Right cardiac atrium (tissue), 5 donors: ENCODE measurements around the gene KCNIP1. TPM values are rescaled to one million over a fixed set of nuclear protein-coding genes. Genes with fewer than 3 reads are reported as not detected.

Experiments
- ATAC-seq, 2 donors: fragments of 200-7000 bp; cut with Tn5 transposase; one replicate each; pipeline versions ENCODE4 v1.8.0 to v1.9.1; 2020; ENCODE audit warnings: moderate library complexity in 2 of 2, mild to moderate bottlenecking in 1 of 2
- DNase-seq, 3 donors: peaks; one replicate each; pipeline ENCODE4 v3.0.0-alpha.2; 2020
- H3K27ac ChIP-seq: one replicate; pipeline ENCODE4 v1.5.1; 2013; ENCODE audit warnings: mild to moderate bottlenecking, low read length, control low read depth, moderate library complexity
- H3K27me3 ChIP-seq: one replicate; pipeline ENCODE4 v1.6.1; 2013; ENCODE audit not compliant: control insufficient read depth, insufficient read depth
- H3K4me1 ChIP-seq: one replicate; pipeline ENCODE4 v1.6.1; 2013; ENCODE audit warnings: low read length; ENCODE audit not compliant: control insufficient read depth, insufficient read depth
- H3K4me3 ChIP-seq: one replicate; pipeline ENCODE4 v1.5.1; 2013; ENCODE audit warnings: low read length, control low read depth
- H3K9me3 ChIP-seq: one replicate; pipeline ENCODE4 v1.6.1; 2013; ENCODE audit warnings: low read length; ENCODE audit not compliant: control insufficient read depth
- WGBS: extraction: QIAGEN DNeasy Blood & Tissue Kit; methylation state at CpG from one replicate; pipeline ENCODE4 v1.1.7; 2013; 5-methylcytosine and 5-hydroxymethylcytosine counted together
- intact Hi-C, 4 donors: fragments of 100-400 bp; cut with DNase I; formaldehyde crosslinking; loops; one replicate each; pipeline versions ENCODE4 v1.11.0 to v1.14.0; 2022 to 2023
- polyA plus RNA-seq: library from polyadenylated mRNA; stranded (reverse); fragments of 200-250 nt; gene quantifications from one replicate; pipeline ENCODE4 v1.2.3, GENCODE V29; 2013
- total RNA-seq, 4 donors: library from RNA; stranded (reverse); fragmentation: NEBNext Ultra II Directional; extraction: Animal tissue kit (Norgen Biotek cat#: 25700); gene quantifications; one replicate each; pipeline ENCODE4 v1.2.1, GENCODE V29; 2021
- donor health status: healthy with polysubstance abuse.
- donor health status: DM: no; HTN: yes; CAD: no.
- donor health status: DM: no; HTN: no; CAD: no.
- donor health status: DM: no; HTN: yes; CAD: no; lungs with severe emphysema.
- donor health status: DM: yes; HTN: yes; CAD: no.

KCNIP1 gene
- total and polyA plus RNA-seq, 5 donors = 0.11 TPM; not detected in 4

DNA sequence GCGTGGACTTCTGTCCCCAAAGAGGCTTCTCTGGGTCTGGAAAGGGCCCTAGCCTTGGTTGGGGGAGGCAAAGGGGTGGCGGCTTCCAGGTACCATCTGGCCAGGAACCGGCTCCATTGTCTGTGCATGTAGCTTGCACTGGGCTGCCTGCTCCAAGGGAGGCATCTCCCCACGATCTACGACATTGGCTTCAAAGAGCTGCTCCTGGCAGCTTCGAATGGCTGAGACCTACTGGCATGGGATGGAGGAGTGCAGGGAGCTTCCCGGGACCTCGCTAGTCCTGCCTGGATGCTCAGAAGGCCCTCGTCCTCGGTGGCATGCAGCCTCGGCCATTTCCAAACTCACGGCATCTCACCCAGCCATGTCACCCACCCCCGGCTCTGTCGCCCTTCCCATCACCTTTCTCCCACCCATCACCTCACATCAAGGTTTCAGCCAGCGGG is 137.8 kb downstream of the KCNIP1 start:
- H3K4me1 ChIP-seq = no peaks in the 10 kb centered on the region
- H3K27me3 ChIP-seq = no peaks in the 10 kb centered on the region
- intact Hi-C loops = loop anchor here in 1 of 4 donors (10.0 kb wide), 1 partner anchor 693 kb away; no protein-coding TSS in a partner anchor
- 88% methylated on average over 15 of the region's 15 CpGs for WGBS
- ATAC-seq = no peak
- H3K27ac ChIP-seq = no peak overlapping the region
- no peaks in the 10 kb centered on the region for H3K9me3 ChIP-seq
- DNase-seq = no peak
- H3K4me3 ChIP-seq = no peak overlapping the region

DNA sequence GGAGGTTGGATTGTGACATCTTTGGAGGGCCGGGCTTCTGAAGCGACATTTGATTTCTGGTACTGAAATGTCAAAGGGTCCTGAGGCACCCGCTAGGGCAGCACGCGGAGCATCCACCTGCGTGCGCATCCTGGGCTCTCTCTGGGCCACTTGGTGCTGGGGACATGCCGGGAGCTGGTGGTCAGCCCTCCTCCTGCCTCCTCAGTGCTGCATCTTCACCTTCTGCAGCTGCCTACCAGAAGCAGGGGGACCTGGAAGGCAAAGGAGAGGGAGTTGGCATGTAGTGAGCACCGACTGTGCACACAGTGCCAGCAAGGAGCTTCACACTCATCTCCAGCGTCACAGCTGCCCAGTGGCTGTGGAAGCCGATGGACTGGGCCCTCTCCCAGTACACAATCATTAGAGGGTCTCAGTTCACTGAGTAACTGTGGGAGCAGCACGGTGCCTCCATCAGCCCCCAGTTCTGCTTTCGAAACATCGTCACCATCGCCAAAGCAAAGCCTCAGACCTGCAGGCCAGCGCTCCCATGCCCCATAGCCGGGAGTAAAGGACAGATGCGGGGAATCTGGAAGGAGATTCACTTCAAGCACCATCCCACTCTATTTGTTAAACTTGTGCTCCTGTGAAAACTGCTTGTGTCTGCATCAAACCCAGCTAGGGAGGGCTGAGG is 138.4 kb downstream of the KCNIP1 start:
- Histone ChIP-seq H3K27me3 (no peaks in the 10 kb centered on the region), H3K27ac (no peak overlapping the region), H3K9me3 (no peaks in the 10 kb centered on the region), H3K4me3 (no peak overlapping the region), H3K4me1 (no peaks in the 10 kb centered on the region)
- 87% methylated on average over 18 of the region's 18 CpGs for WGBS
- DNase-seq (no peak), ATAC-seq (no peak)
- intact Hi-C loops = loop anchor here in 1 of 4 donors (10.0 kb wide), 1 partner anchor 693 kb away; no protein-coding TSS in a partner anchor

GRCh38 chr5:170642776-170643436 is 139.1 kb downstream of the KCNIP1 start:
- intact Hi-C loops = loop anchor here in 1 of 4 donors (10.0 kb wide), 1 partner anchor 692 kb away; no protein-coding TSS in a partner anchor
- Histone ChIP-seq H3K4me3 (no peak overlapping the region), H3K4me1 (no peaks in the 10 kb centered on the region), H3K9me3 (no peaks in the 10 kb centered on the region), H3K27me3 (no peaks in the 10 kb centered on the region), H3K27ac (no peak overlapping the region)
- ATAC-seq (no peak), DNase-seq (no peak)
- WGBS = 60% methylated on average over 3 of the region's 3 CpGs

DNA sequence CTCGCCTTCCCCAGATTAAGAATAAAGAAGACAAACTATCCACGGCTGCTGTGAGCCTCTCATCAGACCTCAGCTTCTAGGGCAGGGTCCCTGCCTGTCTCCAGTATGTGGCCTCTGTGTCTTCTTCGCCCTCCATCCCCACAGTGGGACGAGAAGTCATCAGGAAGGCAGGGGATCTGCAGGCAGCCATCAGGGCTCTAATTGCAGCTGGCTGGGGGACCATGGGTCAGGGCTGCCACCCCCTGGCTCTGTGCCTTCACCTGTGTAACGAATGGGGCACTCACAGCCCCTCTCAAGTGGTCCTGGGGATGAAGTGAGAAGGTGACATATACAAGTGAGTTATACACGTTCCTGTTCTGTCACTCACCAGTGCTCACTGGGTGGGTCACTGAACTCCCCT is 139.8 kb downstream of the KCNIP1 start:
- H3K4me1 ChIP-seq = no peaks in the 10 kb centered on the region
- intact Hi-C loops = loop anchor here in 1 of 4 donors (10.0 kb wide), 1 partner anchor 691 kb away; no protein-coding TSS in a partner anchor
- no peaks in the 10 kb centered on the region for H3K27me3 ChIP-seq
- no peaks in the 10 kb centered on the region for H3K9me3 ChIP-seq
- ATAC-seq (no peak), DNase-seq (no peak)
- no peak overlapping the region for H3K27ac ChIP-seq
- WGBS = 64% methylated on average over 6 of the region's 6 CpGs
- H3K4me3 ChIP-seq = no peak overlapping the region

DNA sequence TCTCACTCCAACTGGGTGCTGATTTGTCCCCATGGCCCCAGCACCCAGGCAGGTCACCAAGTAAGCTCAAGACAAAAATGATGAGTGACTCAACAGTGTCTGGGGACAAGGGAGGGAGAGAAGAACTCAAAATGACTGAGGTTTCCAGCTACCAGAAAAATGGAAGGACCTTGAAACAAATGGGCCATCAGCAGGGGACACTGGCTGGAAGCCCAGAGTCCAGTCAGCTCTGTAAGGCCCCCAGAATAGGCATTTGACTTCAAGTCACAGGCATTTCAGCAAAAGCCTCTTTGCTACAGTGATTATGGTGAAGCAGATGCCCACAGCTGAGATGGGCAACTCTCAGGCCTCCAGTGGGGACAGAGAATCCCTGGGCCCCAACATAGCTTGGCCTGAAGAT is 140.7 kb downstream of the KCNIP1 start:
- no peak overlapping the region for H3K27ac ChIP-seq
- no peaks in the 10 kb centered on the region for H3K9me3 ChIP-seq
- intact Hi-C loops = loop anchor here in 1 of 4 donors (10.0 kb wide), 1 partner anchor 690 kb away; no protein-coding TSS in a partner anchor

DNA sequence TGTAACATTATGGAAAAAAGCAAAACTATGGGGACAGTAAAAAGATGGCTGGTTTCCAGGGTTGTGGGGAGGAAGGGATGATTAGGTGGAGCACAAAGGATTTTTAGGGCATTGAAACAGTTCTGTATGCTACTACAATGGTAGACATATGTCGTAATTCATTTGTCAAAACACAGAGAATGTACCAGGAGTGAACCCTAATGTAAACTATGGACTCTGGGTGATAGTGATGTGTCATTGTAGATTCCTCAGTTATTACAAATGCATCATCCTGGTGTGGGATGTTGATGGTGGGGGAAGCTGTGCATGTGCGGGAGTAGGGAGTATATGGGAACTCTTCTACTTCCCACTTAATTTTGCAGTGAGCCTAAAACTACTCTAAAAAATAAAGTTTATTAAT is 144.7 kb downstream of the KCNIP1 start:
- H3K9me3 ChIP-seq = no peaks in the 10 kb centered on the region
- WGBS = 83% methylated on average over 2 of the region's 2 CpGs
- DNase-seq (no peak), ATAC-seq (no peak)
- intact Hi-C loops = loop anchor here in 1 of 4 donors (10.0 kb wide), 1 partner anchor 686 kb away; no protein-coding TSS in a partner anchor
- no peaks in the 10 kb centered on the region for H3K27me3 ChIP-seq
- no peaks in the 10 kb centered on the region for H3K4me1 ChIP-seq
- no peak overlapping the region for H3K27ac ChIP-seq
- H3K4me3 ChIP-seq = no peak overlapping the region

More for the DNA sequence above, 140.7 kb downstream of the KCNIP1 start:
- no peak overlapping the region for H3K4me3 ChIP-seq
- DNase-seq = no peak
- no peaks in the 10 kb centered on the region for H3K4me1 ChIP-seq
- ATAC-seq = no peak
- no peaks in the 10 kb centered on the region for H3K27me3 ChIP-seq

DNA sequence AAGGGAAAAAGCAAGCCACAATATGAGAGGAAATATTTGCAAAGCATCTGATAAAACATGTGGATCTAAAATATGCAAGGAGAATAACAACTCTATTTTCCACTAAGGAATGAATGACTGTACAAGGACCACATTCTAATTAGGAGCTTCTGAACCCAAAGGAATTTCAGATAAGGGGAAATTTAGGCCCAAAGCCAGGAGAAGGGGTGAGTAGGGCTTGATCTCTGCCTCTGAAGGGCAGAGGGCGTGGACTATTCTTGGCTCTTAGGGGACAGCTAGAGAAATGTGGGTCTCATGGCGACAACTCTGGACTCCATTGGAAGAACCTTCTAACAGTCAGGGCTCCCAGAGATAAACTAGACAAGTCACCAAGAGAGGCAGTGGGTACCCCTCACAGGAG is 147.0 kb downstream of the KCNIP1 start:
- H3K4me1 ChIP-seq = no peaks in the 10 kb centered on the region
- H3K4me3 ChIP-seq = no peak overlapping the region
- no peaks in the 10 kb centered on the region for H3K27me3 ChIP-seq
- no peak for DNase-seq
- no peak for ATAC-seq
- H3K27ac ChIP-seq = no peak overlapping the region
- intact Hi-C loops = no loop called here
- H3K9me3 ChIP-seq = no peaks in the 10 kb centered on the region
- 77% methylated on average over 2 of the region's 2 CpGs for WGBS

DNA sequence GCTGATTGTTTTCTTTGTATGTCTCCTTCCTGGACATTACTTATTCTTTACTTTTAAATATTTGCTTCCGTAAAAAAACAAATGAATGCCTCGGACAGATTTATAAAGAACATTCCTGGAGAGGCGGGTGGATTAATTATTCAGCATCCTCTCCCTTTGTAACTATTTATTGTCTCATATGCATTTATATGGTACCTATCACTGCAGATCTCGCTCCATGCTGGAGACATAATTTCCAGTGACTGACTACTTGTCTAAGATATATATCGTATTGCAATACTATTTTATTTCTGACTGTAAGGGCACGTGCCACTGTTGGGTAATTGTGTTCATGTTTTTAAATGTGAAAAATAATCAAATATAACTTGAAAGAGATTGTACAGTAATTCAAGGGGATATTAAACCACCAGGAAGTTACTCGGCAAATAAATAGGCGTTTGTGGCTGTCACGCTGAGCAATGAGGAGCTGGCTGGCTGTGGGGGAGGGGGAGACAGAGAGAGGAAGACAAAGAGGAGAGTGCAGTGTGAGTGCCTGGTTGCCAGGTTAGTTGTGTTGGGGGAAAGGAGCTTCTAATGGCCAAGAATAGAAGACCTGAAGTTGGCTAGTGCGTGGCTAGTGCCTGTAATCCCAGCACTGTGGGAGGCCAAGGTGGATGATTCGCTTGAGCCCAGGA is 147.9 kb downstream of the KCNIP1 start:
- no peaks in the 10 kb centered on the region for H3K27me3 ChIP-seq
- intact Hi-C loops = no loop called here
- no peaks in the 10 kb centered on the region for H3K4me1 ChIP-seq
- no peaks in the 10 kb centered on the region for H3K9me3 ChIP-seq
- no peak for ATAC-seq
- DNase-seq = no peak
- 75% methylated on average over 11 of the region's 11 CpGs for WGBS
- H3K4me3 ChIP-seq = no peak overlapping the region
- H3K27ac ChIP-seq = no peak overlapping the region

DNA sequence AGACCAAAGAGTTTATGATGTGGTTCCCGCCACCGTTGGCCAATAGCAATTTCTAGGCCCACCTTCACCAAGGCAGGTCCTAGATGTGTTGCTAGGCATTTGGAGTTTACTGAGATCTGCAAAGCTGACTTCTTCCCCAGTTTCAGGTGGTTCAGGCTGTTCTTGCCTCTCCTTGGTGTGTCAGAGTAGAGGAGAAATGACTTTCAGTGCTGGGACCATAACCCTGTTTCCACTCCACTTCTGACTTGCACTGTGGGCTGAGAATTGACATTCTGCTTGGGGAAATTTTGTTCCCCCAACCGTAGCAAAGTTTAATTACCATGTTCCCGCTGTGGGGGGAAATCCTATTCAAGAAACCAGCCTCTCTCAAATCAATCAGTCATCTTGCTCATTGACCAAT is 151.7 kb downstream of the KCNIP1 start:
- H3K4me3 ChIP-seq = no peak overlapping the region
- no peaks in the 10 kb centered on the region for H3K27me3 ChIP-seq
- no peaks in the 10 kb centered on the region for H3K9me3 ChIP-seq
- no peak for ATAC-seq
- WGBS = 93% methylated on average over 4 of the region's 4 CpGs
- H3K27ac ChIP-seq = no peak overlapping the region
- no peaks in the 10 kb centered on the region for H3K4me1 ChIP-seq
- DNase-seq = no peak
- intact Hi-C loops = no loop called here

- ATAC-seq (no peak), DNase-seq (no peak)
- no peak overlapping the region for H3K27ac ChIP-seq
- intact Hi-C loops = no loop called here
- H3K4me1 ChIP-seq = no peaks in the 10 kb centered on the region
- WGBS = 73% methylated on average over 4 of the region's 4 CpGs
- H3K4me3 ChIP-seq = no peak overlapping the region
- H3K27me3 ChIP-seq = no peaks in the 10 kb centered on the region
- no peaks in the 10 kb centered on the region for H3K9me3 ChIP-seq
Measured at GRCh38 chr5:170655920-170656319, 152.1 kb downstream of the KCNIP1 start.

GRCh38 chr5:170656346-170656745 is 152.5 kb downstream of the KCNIP1 start:
- intact Hi-C loops = no loop called here
- Histone ChIP-seq H3K4me3 (no peak overlapping the region), H3K9me3 (no peaks in the 10 kb centered on the region), H3K4me1 (no peaks in the 10 kb centered on the region), H3K27me3 (no peaks in the 10 kb centered on the region), H3K27ac (no peak overlapping the region)
- no peak for DNase-seq
- 85% methylated on average over 4 of the region's 4 CpGs for WGBS
- ATAC-seq = no peak
